SK-N-SH (cell line): ENCODE data around the gene EGF. TPM values are rescaled to one million over a fixed set of nuclear protein-coding genes. Genes with fewer than 3 reads are reported as not detected.

Experiments used
- CTCF ChIA-PET: fragments of 300-600, 350-600 bp; formaldehyde crosslinking; extraction: SDS; loops from one replicate; lab custom pipeline; 2021; lab: Yijun Ruan, JAX
- POLR2A ChIA-PET: fragments of 350-600 bp; sonication (Branson Sonifier 250); formaldehyde crosslinking; extraction: SDS; loops from one replicate; lab custom pipeline; 2020; ENCODE audit warnings: antibody characterized with exemption, inconsistent platforms; lab: Yijun Ruan, JAX
- DNase-seq: peaks from one replicate; pipeline ENCODE4 v3.0.0; 2012
- H2AFZ ChIP-seq: fragments of 200-600 bp; sonication (generic); 2 replicates; pipeline ENCODE4 v1.8.1; 2016; ENCODE audit warnings: antibody characterized with exemption, mild to moderate bottlenecking, low read depth
- H3F3A ChIP-seq: fragments of 200-600 bp; sonication (generic); replicated peaks from 2 replicates; pipeline ENCODE3; 2016; ENCODE audit warnings: antibody characterized with exemption, mild to moderate bottlenecking; ENCODE audit not compliant: insufficient read depth
- H3K27ac ChIP-seq, 2 experiments: fragments of 200-500 bp in 1 of 2; fragments of 200-600 bp in 1 of 2; sonication (Bioruptor generic) in 1 of 2; sonication (generic), shearing (Covaris generic) in 1 of 2; 2 replicates each; pipeline versions ENCODE4 v1.5.1 to v1.6.1; 2014 to 2016; ENCODE audit warnings: low read depth in 2 of 2, inconsistent platforms in 1 of 2, low read length in 1 of 2, mild to moderate bottlenecking in 1 of 2, mixed read lengths in 1 of 2
- H3K27me3 ChIP-seq: fragments of 200-600 bp; sonication (generic), shearing (Covaris generic); 2 replicates; pipeline ENCODE4 v1.6.1; 2016; ENCODE audit warnings: mixed run types; ENCODE audit not compliant: insufficient read depth
- H3K36me3 ChIP-seq, 2 experiments: fragments of 200-500 bp in 1 of 2; fragments of 200-600 bp in 1 of 2; sonication (Bioruptor generic) in 1 of 2; sonication (generic) in 1 of 2; replicated peaks in 1 of 2; 2 replicates each; pipeline versions ENCODE3 to v1.5.1; 2014 to 2016; ENCODE audit warnings: low read length in 1 of 2, mild to moderate bottlenecking in 1 of 2; ENCODE audit not compliant: insufficient read depth in 2 of 2, control insufficient read depth in 1 of 2
- H3K4me1 ChIP-seq, 2 experiments: fragments of 200-500 bp in 1 of 2; fragments of 200-600 bp in 1 of 2; sonication (Bioruptor generic) in 1 of 2; sonication (generic), shearing (Covaris generic) in 1 of 2; 2 replicates each; pipeline versions ENCODE4 v1.5.1 to v1.6.1; 2014 to 2016; ENCODE audit warnings: low read depth in 1 of 2, low read length in 1 of 2, mixed run types in 1 of 2; ENCODE audit not compliant: insufficient read depth in 2 of 2, control insufficient read depth in 1 of 2
- H3K4me2 ChIP-seq: fragments of 200-600 bp; sonication (generic), shearing (Covaris generic); 2 replicates; pipeline ENCODE4 v1.6.1; 2017; ENCODE audit warnings: mixed run types
- H3K4me3 ChIP-seq, 2 experiments: fragments of 200-500 bp in 1 of 2; fragments of 200-600 bp in 1 of 2; sonication (Bioruptor generic) in 1 of 2; sonication (generic), shearing (Covaris generic) in 1 of 2; 2 replicates each; pipeline versions ENCODE4 v1.5.1 to v1.8.1; 2014 to 2016; ENCODE audit warnings: low read depth in 2 of 2, inconsistent platforms in 1 of 2, low read length in 1 of 2, mild to moderate bottlenecking in 1 of 2, mixed read lengths in 1 of 2, moderate library complexity in 1 of 2
- H3K79me2 ChIP-seq: fragments of 200-600 bp; sonication (generic); 2 replicates; pipeline ENCODE4 v1.8.1; 2017; ENCODE audit warnings: mild to moderate bottlenecking; ENCODE audit not compliant: insufficient read depth
- H3K9ac ChIP-seq: fragments of 200-600 bp; sonication (generic); 2 replicates; pipeline ENCODE4 v1.6.1; 2017; ENCODE audit warnings: mixed run types
- H3K9me2 ChIP-seq: fragments of 200-600 bp; sonication (generic); 2 replicates; pipeline ENCODE4 v1.6.1; 2017; ENCODE audit warnings: mixed run types
- H3K9me3 ChIP-seq: fragments of 200-600 bp; sonication (generic); 2 replicates; pipeline ENCODE4 v1.6.1; 2017; ENCODE audit warnings: mixed run types, mild to moderate bottlenecking, moderate library complexity
- H4K20me1 ChIP-seq: fragments of 200-600 bp; sonication (generic); 2 replicates; pipeline ENCODE4 v1.6.1; 2017; ENCODE audit warnings: mild to moderate bottlenecking, mixed run types; ENCODE audit not compliant: insufficient read depth
- ELF1 ChIP-seq: IDR thresholded peaks from 2 replicates; pipeline ENCODE4 v1.4.0; 2012
- EP300 ChIP-seq, 2 experiments: IDR thresholded peaks; 2 replicates each; pipeline versions ENCODE4 v1.4.0 to v1.6.1; 2012; ENCODE audit warnings: borderline replicate concordance in 1 of 2, low read depth in 1 of 2, low read length in 1 of 2
- EZH2phosphoT487 ChIP-seq: fragments of 200-600 bp; sonication (generic); IDR thresholded peaks from 2 replicates; pipeline ENCODE4 v1.6.1; 2017; ENCODE audit warnings: low read depth, mixed run types, mild to moderate bottlenecking, antibody characterized with exemption, moderate library complexity, borderline replicate concordance
- FOSL2 ChIP-seq: IDR thresholded peaks from 2 replicates; pipeline ENCODE4 v1.4.0; 2012; ENCODE audit warnings: low read depth, mild to moderate bottlenecking, moderate library complexity, borderline replicate concordance
- FOXM1 ChIP-seq: IDR thresholded peaks from 2 replicates; pipeline ENCODE4 v1.4.0; 2012; ENCODE audit warnings: low read depth, mild to moderate bottlenecking
- JUND ChIP-seq: IDR thresholded peaks from 2 replicates; pipeline ENCODE4 v1.4.0; 2012
- MEF2A ChIP-seq: IDR thresholded peaks from 2 replicates; pipeline ENCODE4 v1.4.0; 2012; ENCODE audit warnings: low read depth, borderline replicate concordance
- MXI1 ChIP-seq: IDR thresholded peaks from 2 replicates; pipeline ENCODE4 v1.6.1; 2012; ENCODE audit warnings: mild to moderate bottlenecking, low read depth, low read length, improper control_type of control experiment
- RAD21 ChIP-seq: IDR thresholded peaks from 2 replicates; pipeline ENCODE4 v1.6.1; 2012; ENCODE audit warnings: mild to moderate bottlenecking, low read length
- RCOR1 ChIP-seq: fragments of 150-350 bp; IDR thresholded peaks from 2 replicates; pipeline ENCODE4 v1.6.1; 2017; ENCODE audit warnings: antibody characterized with exemption, low read length
- REST ChIP-seq: IDR thresholded peaks from 2 replicates; pipeline ENCODE4 v1.6.1; 2012; ENCODE audit warnings: mild to moderate bottlenecking, low read depth, low read length, moderate library complexity
- RXRA ChIP-seq: IDR thresholded peaks from 2 replicates; pipeline ENCODE4 v1.4.0; 2012; ENCODE audit warnings: low read depth, mild to moderate bottlenecking, borderline replicate concordance
- SIN3A ChIP-seq: IDR thresholded peaks from 2 replicates; pipeline ENCODE4 v1.6.1; 2012; ENCODE audit warnings: low read depth, mild to moderate bottlenecking, low read length, moderate library complexity, borderline replicate concordance
- SMC3 ChIP-seq: IDR thresholded peaks from 2 replicates; pipeline ENCODE4 v1.6.1; 2012; ENCODE audit warnings: low read depth, low read length, improper control_type of control experiment
- TAF1 ChIP-seq: IDR thresholded peaks from 2 replicates; pipeline ENCODE4 v1.6.1; 2012; ENCODE audit warnings: low read depth, mild to moderate bottlenecking, low read length, moderate library complexity, borderline replicate concordance
- TCF12 ChIP-seq: IDR thresholded peaks from 2 replicates; pipeline ENCODE4 v1.4.0; 2012
- USF1 ChIP-seq: IDR thresholded peaks from 2 replicates; pipeline ENCODE4 v1.4.0; 2012; ENCODE audit warnings: low read depth, borderline replicate concordance
- WGBS: methylation state at CpG from one replicate; pipeline ENCODE4 v1.1.6; 2017; ENCODE audit warnings: low lambda C conversion rate; 5-methylcytosine and 5-hydroxymethylcytosine counted together
- polyA plus RNA-seq, 3 experiments: library from polyadenylated mRNA; depleted of rRNA; stranded (reverse); fragments of >200 nt; gene quantifications; 2 replicates each; pipeline ENCODE4 v1.2.3, GENCODE V29; 2012
- TF ChIP-seq, protein P1 (sequence below): fragments of 150-350 bp; IDR thresholded peaks from 2 replicates; pipeline ENCODE4 v1.6.1; 2017; ENCODE audit warnings: antibody characterized with exemption, low read length, low read depth, borderline replicate concordance
- TF ChIP-seq, protein P2 (sequence below): IDR thresholded peaks from 2 replicates; pipeline ENCODE4 v1.4.0; 2012; ENCODE audit warnings: low read depth, borderline replicate concordance
- TF ChIP-seq, protein P3 (sequence below): fragments of 150-350 bp; IDR thresholded peaks from 2 replicates; pipeline ENCODE4 v1.6.1; 2016; ENCODE audit warnings: mild to moderate bottlenecking, low read depth, low read length

Gene EGF
- polyA plus RNA-seq, 1 of the 3 experiments (the other 2 are of a cell fraction): 0.89 TPM

- Histone ChIP-seq H3K79me2 (no peaks in the 10 kb centered on the region), H3K9me2 (no peaks in the 10 kb centered on the region), H3F3A (no peaks in the 10 kb centered on the region), H3K4me1 (no peaks in the 10 kb centered on the region), H3K36me3 (no peaks in the 10 kb centered on the region), H3K9me3 (no peaks in the 10 kb centered on the region), H3K4me3 (no peak overlapping the region), H3K27me3 (peaks cover 11% of the 10 kb centered on the region; the same call in 1 of the 2 replicates), H3K27ac (no peak overlapping the region), H3K4me2 (peak overlapping the region; percentile 53; the same call in 1 of the 2 replicates), H4K20me1 (no peaks in the 10 kb centered on the region), H3K9ac (no peak overlapping the region), H2AFZ (no peak overlapping the region)
- WGBS: 27% methylated on average over 2 of the region's 2 CpGs
- ChIA-PET CTCF (no interaction called here), POLR2A (no interaction called here)
- no peak for TF ChIP-seq EP300 (IDR thresholded peaks at IDR 0.05; ENCODE audit: borderline replicate concordance in 1 of 2, low read depth in 1 of 2, low read length in 1 of 2)
- TF ChIP-seq SMC3: no peak
- no peak for TF ChIP-seq REST
- no peak for TF ChIP-seq RXRA
- TF ChIP-seq, protein P1, sequence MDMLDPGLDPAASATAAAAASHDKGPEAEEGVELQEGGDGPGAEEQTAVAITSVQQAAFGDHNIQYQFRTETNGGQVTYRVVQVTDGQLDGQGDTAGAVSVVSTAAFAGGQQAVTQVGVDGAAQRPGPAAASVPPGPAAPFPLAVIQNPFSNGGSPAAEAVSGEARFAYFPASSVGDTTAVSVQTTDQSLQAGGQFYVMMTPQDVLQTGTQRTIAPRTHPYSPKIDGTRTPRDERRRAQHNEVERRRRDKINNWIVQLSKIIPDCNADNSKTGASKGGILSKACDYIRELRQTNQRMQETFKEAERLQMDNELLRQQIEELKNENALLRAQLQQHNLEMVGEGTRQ: no peak
- TF ChIP-seq, protein P2, sequence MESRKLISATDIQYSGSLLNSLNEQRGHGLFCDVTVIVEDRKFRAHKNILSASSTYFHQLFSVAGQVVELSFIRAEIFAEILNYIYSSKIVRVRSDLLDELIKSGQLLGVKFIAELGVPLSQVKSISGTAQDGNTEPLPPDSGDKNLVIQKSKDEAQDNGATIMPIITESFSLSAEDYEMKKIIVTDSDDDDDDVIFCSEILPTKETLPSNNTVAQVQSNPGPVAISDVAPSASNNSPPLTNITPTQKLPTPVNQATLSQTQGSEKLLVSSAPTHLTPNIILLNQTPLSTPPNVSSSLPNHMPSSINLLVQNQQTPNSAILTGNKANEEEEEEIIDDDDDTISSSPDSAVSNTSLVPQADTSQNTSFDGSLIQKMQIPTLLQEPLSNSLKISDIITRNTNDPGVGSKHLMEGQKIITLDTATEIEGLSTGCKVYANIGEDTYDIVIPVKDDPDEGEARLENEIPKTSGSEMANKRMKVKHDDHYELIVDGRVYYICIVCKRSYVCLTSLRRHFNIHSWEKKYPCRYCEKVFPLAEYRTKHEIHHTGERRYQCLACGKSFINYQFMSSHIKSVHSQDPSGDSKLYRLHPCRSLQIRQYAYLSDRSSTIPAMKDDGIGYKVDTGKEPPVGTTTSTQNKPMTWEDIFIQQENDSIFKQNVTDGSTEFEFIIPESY: no peak
- no peak for TF ChIP-seq ELF1
- no peak for TF ChIP-seq MXI1
- no peak for TF ChIP-seq SIN3A
- no peak for TF ChIP-seq JUND
- no peak for TF ChIP-seq FOXM1
- TF ChIP-seq TAF1: no peak
- TF ChIP-seq, protein P3, sequence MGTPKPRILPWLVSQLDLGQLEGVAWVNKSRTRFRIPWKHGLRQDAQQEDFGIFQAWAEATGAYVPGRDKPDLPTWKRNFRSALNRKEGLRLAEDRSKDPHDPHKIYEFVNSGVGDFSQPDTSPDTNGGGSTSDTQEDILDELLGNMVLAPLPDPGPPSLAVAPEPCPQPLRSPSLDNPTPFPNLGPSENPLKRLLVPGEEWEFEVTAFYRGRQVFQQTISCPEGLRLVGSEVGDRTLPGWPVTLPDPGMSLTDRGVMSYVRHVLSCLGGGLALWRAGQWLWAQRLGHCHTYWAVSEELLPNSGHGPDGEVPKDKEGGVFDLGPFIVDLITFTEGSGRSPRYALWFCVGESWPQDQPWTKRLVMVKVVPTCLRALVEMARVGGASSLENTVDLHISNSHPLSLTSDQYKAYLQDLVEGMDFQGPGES: no peak
- TF ChIP-seq FOSL2: no peak
- TF ChIP-seq EZH2phosphoT487: no peak
- TF ChIP-seq RCOR1: no peak
- no peak for TF ChIP-seq MEF2A
- TF ChIP-seq USF1: no peak
- no peak for TF ChIP-seq TCF12
- no peak for TF ChIP-seq RAD21
- DNase-seq: no peak
Measured at GRCh38 chr4:109913596-109914241, 1.0 kb downstream of the EGF start.
